ENCODE data around the gene SIRPA. TPM values are rescaled to one million over a fixed set of nuclear protein-coding genes. Genes with fewer than 3 reads are reported as not detected.

Gene SIRPA
- total RNA-seq, 1 experiment from 2014 or later = 6.0 TPM

DNA sequence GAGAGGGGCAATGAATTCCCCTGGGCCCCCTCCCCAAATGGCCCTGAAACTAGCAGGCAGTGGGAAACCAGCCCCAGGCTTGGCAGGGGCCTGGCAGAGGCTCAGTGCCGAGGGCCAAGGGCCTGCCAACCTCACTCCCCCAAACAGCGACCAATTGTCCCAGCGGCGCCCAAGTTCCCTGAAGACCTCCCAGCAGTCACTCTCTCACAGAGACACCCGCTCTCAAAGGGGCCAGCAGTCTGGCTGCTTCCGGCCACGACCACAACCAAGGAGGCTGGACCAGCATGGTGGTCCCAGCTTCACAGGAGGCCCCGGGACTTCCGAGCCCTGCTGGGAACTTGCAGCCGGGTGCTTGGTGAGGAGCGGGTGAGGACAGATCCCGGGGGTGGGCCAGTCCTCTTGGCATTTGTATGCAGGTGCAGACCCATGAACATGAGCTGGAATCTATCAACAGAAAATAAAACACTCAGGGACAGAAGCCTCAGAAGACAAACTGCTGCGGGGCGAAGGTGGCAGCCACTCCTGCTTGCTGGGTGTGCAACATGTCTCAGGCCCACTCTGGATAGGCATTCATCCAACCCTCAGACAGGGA lies 17.5 kb upstream of the SIRPA start:
- Histone ChIP-seq H3T11ph (ENCODE audit: low read length) (no peak overlapping the region), H3K14ac (ENCODE audit: insufficient read depth, low read length) (no peak overlapping the region), H2BK12ac (ENCODE audit: insufficient read length, low read depth, low read length) (no peak overlapping the region), H2BK20ac (ENCODE audit: low read depth, low read length, poor library complexity, severe bottlenecking) (no peak overlapping the region), H3K56ac (ENCODE audit: insufficient read length, low read depth, low read length) (no peak overlapping the region), H3K4me1 (ENCODE audit: insufficient read depth, low read length) (no peaks in the 10 kb centered on the region), H3K23ac (ENCODE audit: insufficient read length, low read depth, low read length) (no peak overlapping the region), H4K20me1 (ENCODE audit: control insufficient read depth, insufficient read depth, insufficient read length) (no peaks in the 10 kb centered on the region), H2AFZ (ENCODE audit: low read length) (no peak overlapping the region), H2AK5ac (ENCODE audit: insufficient read length, low read length) (no peak overlapping the region), H3K4ac (ENCODE audit: low read depth, low read length) (no peak overlapping the region), H3K79me2 (ENCODE audit: insufficient read depth, low read length) (no peaks in the 10 kb centered on the region), H3K4me2 (ENCODE audit: insufficient read depth, insufficient read length, low read length) (no peak overlapping the region), H3K9me3 (ENCODE audit: control insufficient read depth, low read depth, low read length) (no peaks in the 10 kb centered on the region), H4K5ac (ENCODE audit: insufficient read length, low read depth, low read length) (no peak overlapping the region), H3K9ac (ENCODE audit: extremely low read depth, insufficient read length, low read length) (no peak overlapping the region), H3K18ac (ENCODE audit: insufficient read length, low read depth, low read length) (no peak overlapping the region), H3K79me1 (ENCODE audit: insufficient read depth, low read depth, low read length, poor library complexity, severe bottlenecking) (no peaks in the 10 kb centered on the region), H3K23me2 (ENCODE audit: insufficient read length, low read depth, low read length, poor library complexity, severe bottlenecking) (no peaks in the 10 kb centered on the region), H3K27me3 (ENCODE audit: insufficient read depth, low read length) (no peaks in the 10 kb centered on the region), H4K91ac (ENCODE audit: insufficient read length, low read depth, low read length) (no peak overlapping the region), H2BK5ac (ENCODE audit: insufficient read length, low read length) (no peak overlapping the region), H2BK15ac (ENCODE audit: low read depth, low read length) (no peak overlapping the region), H2BK120ac (ENCODE audit: low read depth, low read length, poor library complexity, severe bottlenecking) (no peak overlapping the region), H3K27ac (ENCODE audit: insufficient read length, low read depth, low read length) (no peak overlapping the region), H4K8ac (replicated peaks; ENCODE audit: insufficient read length, low read depth, low read length) (no peak overlapping the region)
- no peak overlapping the region for H3K27ac Mint-ChIP-seq
- H3K36me3 Mint-ChIP-seq (ENCODE audit: insufficient read depth in 1 of 3, low read depth in 3 of 3) = no peaks in the 10 kb centered on the region
- H3K9me3 Mint-ChIP-seq = peaks cover 0 to 3% of the 10 kb centered on the region in 2 experiments; a peak in 2 of 5 replicates
- H3K4me1 Mint-ChIP-seq = peaks cover 16 to 23% of the 10 kb centered on the region in 2 experiments
- no peak overlapping the region for H3K4me3 Mint-ChIP-seq
- no peak for DNase-seq
- peaks cover 12% of the 10 kb centered on the region for H3K27me3 Mint-ChIP-seq (ENCODE audit: low read depth)
- TF ChIP-seq CTCF (conservative IDR thresholded peaks at IDR 0.05) = no peak
- WGBS (ENCODE audit: extremely low coverage, insufficient read length, low lambda C conversion rate) = no CpG with 5 or more reads among the region's 14 CpGs

All from H9 (cell line).